H1 (cell line): ENCODE results near the gene STAT4. TPM values are rescaled to one million over a fixed set of nuclear protein-coding genes. Genes with fewer than 3 reads are reported as not detected.

Source experiments
- CEBPB ChIP-seq: IDR thresholded peaks from 2 replicates; pipeline ENCODE4 v1.6.1; 2012; ENCODE audit warnings: low read depth, low read length
- CREB1 ChIP-seq: IDR thresholded peaks from 2 replicates; pipeline ENCODE4 v1.6.1; 2012; ENCODE audit warnings: inconsistent platforms
- SP4 ChIP-seq: IDR thresholded peaks from 2 replicates; pipeline ENCODE4 v1.6.1; 2012; ENCODE audit warnings: low read length, inconsistent platforms
- SRF ChIP-seq: IDR thresholded peaks from 2 replicates; pipeline ENCODE4 v1.6.1; 2011; ENCODE audit warnings: mild to moderate bottlenecking, low read depth, low read length, moderate library complexity
- polyA plus RNA-seq, 7 experiments: library from polyadenylated mRNA; depleted of rRNA in 3 of 7; stranded (reverse) in 5 of 7; unstranded in 2 of 7; fragments of >200 nt in 5 of 7; fragments of 200-250 nt in 2 of 7; gene quantifications; 1 replicate in 5 of 7; 2 replicates in 1 of 7; 4 replicates in 1 of 7; pipeline versions ENCODE4 v1.2.1 to v1.2.3, GENCODE V29; 2011 to 2013; ENCODE audit warnings: missing spikeins in 2 of 7, mixed read lengths in 2 of 7
- total RNA-seq: library from RNA; stranded (reverse); fragmentation: NEBNext Ultra II Directional; extraction: Animal tissue kit (Norgen Biotek cat#: 25700); gene quantifications from 2 replicates; pipeline ENCODE4 v1.2.1, GENCODE V29; 2021

The STAT4 gene
- total and polyA plus RNA-seq, 2 of the 8 experiments (the other 6 are each of a cell fraction or from before 2014, with no cell fraction given), result 0.36 to 0.63 TPM

GRCh38 chr2:191170301-191170636 lies 19.5 kb upstream of the STAT4 start (continued):
- TF ChIP-seq SRF (no peak), CREB1 (no peak), SP4 (no peak), CEBPB (no peak)
